Activated T-helper 17 cell treated with anti-CD3 and anti-CD28 coated beads, Interleukin-2, amount 50 U/mL, for 72 hours (primary cell): Measurements from ENCODE around the gene GNAT1. TPM values are rescaled to one million over a fixed set of nuclear protein-coding genes. Genes with fewer than 3 reads are reported as not detected.
"Not testable (repeated sequence)": the region's sequence is repeated elsewhere in the genome, so short reads cannot be mapped to it uniquely, and the experiment has no call there.

Experiments used
- ATAC-seq: fragments of 150-1000 bp; cut with Tn5 transposase; replicated peaks from 2 replicates; pipeline ENCODE4 v1.10.0; 2021; ENCODE audit warnings: mild to moderate bottlenecking, moderate library complexity
- H3K27ac Mint-ChIP-seq: one replicate; pipeline ENCODE4 v1.8.0; 2022; ENCODE audit warnings: mixed read lengths
- H3K27me3 Mint-ChIP-seq: one replicate; pipeline ENCODE4 v1.8.0; 2022; ENCODE audit warnings: mixed read lengths
- H3K36me3 Mint-ChIP-seq: one replicate; pipeline ENCODE4 v1.8.0; 2022; ENCODE audit warnings: low read depth, mild to moderate bottlenecking, mixed read lengths
- H3K4me1 Mint-ChIP-seq: one replicate; pipeline ENCODE4 v1.8.0; 2022; ENCODE audit warnings: mixed read lengths
- H3K4me3 Mint-ChIP-seq: one replicate; pipeline ENCODE4 v1.8.0; 2022; ENCODE audit warnings: mild to moderate bottlenecking, mixed read lengths
- H3K9me3 Mint-ChIP-seq: one replicate; pipeline ENCODE4 v1.8.0; 2022; ENCODE audit warnings: mixed read lengths
- total RNA-seq, 2 donors: library from RNA; stranded (reverse); gene quantifications; one replicate each; pipeline ENCODE4 v1.2.3, GENCODE V29; 2022

The GNAT1 gene
- total RNA-seq, 2 donors from 2014 or later = not detected

DNA sequence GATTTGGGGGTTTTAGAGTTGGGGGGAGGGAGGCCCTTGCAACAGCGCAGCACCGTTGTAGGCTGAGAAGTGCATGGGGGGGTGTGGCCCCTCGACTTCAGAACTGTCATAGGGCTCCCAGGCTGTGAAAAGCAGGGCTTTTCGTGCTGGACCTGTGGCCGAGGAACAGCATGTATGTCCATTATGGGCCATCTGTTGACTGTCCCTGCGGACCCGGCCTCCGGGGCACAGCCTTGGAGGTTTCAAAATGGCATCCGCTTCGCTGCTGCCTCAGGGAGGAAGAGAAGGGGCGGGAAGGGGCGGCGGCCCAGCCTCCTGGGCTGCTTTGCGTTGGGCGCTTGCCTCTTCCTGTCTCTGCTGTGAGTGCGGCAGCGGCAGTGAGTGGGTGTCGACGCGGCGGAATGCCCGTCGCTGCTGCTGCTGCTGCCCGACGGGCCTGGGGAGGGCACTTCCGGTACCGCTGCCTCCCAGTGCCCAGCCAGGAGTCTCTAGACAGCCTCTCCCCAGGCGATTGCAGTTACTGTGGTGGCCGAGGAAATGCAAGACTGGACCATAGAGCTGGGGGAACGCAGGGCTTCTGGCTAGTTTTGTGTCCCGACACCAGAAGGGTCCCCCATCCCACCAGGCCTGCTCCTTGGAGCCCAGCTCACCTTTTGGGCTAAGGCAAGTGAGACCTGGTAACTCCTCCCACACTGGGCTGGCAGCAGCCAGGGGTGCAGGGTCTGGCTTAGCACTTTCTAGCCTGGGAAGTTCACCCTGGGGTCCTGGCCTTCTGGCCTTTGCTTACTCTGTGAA is 46.5 kb downstream of the GNAT1 start:
- H3K27ac Mint-ChIP-seq = peak overlapping the region; percentile 98
- H3K27me3 Mint-ChIP-seq = no peaks in the 10 kb centered on the region
- peaks cover 32% of the 10 kb centered on the region for H3K4me1 Mint-ChIP-seq
- no peaks in the 10 kb centered on the region for H3K9me3 Mint-ChIP-seq
- ATAC-seq = peak; percentile 58
- H3K4me3 Mint-ChIP-seq = peak overlapping the region; percentile 99
- peaks cover 56% of the 10 kb centered on the region for H3K36me3 Mint-ChIP-seq

DNA sequence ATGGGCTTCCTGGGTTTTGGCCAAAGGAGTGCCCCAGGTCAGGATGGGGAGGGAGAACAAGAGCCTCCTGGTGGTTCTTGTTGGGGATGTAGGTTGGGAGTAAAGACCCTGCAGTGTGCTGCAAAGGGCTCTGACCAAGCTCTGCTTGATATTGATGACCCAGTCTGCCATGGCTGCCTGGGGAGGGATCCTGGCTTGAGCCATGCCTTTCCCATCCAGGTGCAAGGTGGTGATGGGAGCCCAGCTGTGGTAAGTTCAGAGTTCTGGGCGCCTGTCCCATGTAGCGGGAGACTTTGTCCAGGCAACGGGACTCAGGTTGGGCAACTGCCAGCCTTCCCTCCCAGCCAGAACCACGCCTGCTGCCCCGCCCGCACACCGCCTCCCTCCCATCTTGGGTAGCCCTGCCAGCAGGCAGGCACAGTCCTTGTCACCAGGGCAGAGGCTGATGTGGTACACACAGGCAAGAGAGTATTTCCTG is 47.2 kb downstream of the GNAT1 start:
- Mint-ChIP-seq H3K4me3 (peak overlapping the region; percentile 99), H3K27ac (peak overlapping the region; percentile 98), H3K27me3 (no peaks in the 10 kb centered on the region), H3K36me3 (peaks cover 60% of the 10 kb centered on the region), H3K9me3 (no peaks in the 10 kb centered on the region), H3K4me1 (peaks cover 35% of the 10 kb centered on the region)
- ATAC-seq = no peak

DNA sequence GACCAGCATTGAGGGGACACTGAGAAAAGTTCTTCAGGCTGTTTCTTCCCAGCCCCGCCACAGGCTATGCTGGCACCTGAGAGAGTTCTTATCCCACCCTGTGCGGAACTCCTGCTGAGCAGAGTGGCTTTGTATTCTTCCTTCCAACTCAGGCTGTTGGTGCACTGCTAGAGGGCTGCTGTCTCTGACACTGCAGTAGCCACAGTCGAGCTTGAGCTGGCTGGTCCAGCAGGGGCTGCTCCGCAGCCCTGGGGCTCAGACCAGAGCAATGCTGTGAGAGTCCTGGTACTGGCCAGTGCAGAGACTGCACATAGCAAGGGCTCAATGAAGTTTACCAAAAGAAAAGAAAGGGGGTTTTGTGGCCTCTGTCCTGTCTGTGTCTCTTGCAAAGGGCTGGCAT is 48.2 kb downstream of the GNAT1 start:
- Mint-ChIP-seq H3K4me1 (peaks cover 42% of the 10 kb centered on the region), H3K4me3 (peak overlapping the region; percentile 99)

DNA sequence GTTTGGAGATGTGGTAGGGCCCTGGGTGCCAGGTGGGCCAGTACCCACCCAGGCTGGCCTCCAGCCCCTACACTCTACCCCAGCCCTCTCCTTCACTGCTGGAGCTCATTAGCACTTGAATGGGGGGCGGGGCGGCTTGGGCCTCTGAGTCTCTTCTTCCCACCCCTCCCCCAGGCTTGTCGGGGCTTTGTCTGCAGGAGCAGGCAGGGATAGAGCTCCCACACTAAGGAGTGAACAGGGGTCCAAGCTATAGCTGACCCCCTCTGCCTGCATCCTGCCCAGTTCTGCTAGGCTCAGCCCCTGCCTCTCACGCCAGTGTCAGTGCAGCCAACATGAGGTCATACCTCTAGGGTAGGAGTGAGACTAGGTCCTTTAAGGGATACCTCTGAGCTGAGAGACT is 49.8 kb downstream of the GNAT1 start:
- Mint-ChIP-seq H3K9me3 (no peaks in the 10 kb centered on the region), H3K4me1 (peaks cover 37% of the 10 kb centered on the region), H3K27ac (peak overlapping the region; percentile 99), H3K4me3 (peak overlapping the region; percentile 99), H3K27me3 (no peaks in the 10 kb centered on the region), H3K36me3 (peaks cover 70% of the 10 kb centered on the region)
- no peak for ATAC-seq

More for the DNA sequence above, 48.2 kb downstream of the GNAT1 start:
- ATAC-seq = no peak
- Mint-ChIP-seq H3K27me3 (no peaks in the 10 kb centered on the region), H3K9me3 (no peaks in the 10 kb centered on the region), H3K27ac (peak overlapping the region; percentile 75), H3K36me3 (peaks cover 70% of the 10 kb centered on the region)

GRCh38 chr3:50241713-50242380 is 50.4 kb downstream of the GNAT1 start:
- peak overlapping the region; percentile 99 for H3K4me3 Mint-ChIP-seq
- H3K27me3 Mint-ChIP-seq = no peaks in the 10 kb centered on the region
- H3K4me1 Mint-ChIP-seq = peaks cover 42% of the 10 kb centered on the region
- peak overlapping the region; percentile 99 for H3K27ac Mint-ChIP-seq
- ATAC-seq = no peak
- no peaks in the 10 kb centered on the region for H3K9me3 Mint-ChIP-seq
- H3K36me3 Mint-ChIP-seq = peaks cover 69% of the 10 kb centered on the region

DNA sequence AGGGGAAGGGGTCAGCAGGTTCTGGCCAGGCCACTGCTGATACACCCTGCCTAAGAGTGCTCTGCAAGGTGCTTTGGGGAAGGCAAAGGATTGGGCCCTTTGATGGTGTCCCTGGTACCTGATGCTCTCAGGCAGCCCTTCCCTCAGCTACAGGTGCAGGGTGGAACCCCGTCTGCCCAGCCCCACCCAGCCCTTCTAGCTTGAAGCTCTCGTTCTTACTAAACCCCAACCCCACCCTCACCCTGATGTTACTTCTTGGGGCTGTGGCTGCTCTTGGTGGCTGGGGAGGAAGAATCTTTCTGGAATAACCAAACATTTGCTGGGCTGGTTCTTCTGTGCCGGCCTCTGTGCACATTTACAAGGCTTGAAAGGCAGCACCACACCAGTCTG is 51.0 kb downstream of the GNAT1 start:
- peak overlapping the region; percentile 99 for H3K4me3 Mint-ChIP-seq
- peak overlapping the region; percentile 99 for H3K27ac Mint-ChIP-seq
- H3K27me3 Mint-ChIP-seq = no peaks in the 10 kb centered on the region
- H3K9me3 Mint-ChIP-seq = no peaks in the 10 kb centered on the region
- no peak for ATAC-seq
- H3K4me1 Mint-ChIP-seq = peaks cover 47% of the 10 kb centered on the region
- peaks cover 67% of the 10 kb centered on the region for H3K36me3 Mint-ChIP-seq

GRCh38 chr3:50242851-50243542 is 51.6 kb downstream of the GNAT1 start:
- Mint-ChIP-seq H3K4me3 (peak overlapping the region; percentile 99), H3K9me3 (no peaks in the 10 kb centered on the region), H3K27ac (peak overlapping the region; percentile 99), H3K27me3 (no peaks in the 10 kb centered on the region), H3K36me3 (peaks cover 61% of the 10 kb centered on the region), H3K4me1 (peaks cover 48% of the 10 kb centered on the region)
- peak; percentile 29 for ATAC-seq

GRCh38 chr3:50243543-50243895 is 52.1 kb downstream of the GNAT1 start:
- H3K27me3 Mint-ChIP-seq = no peaks in the 10 kb centered on the region
- H3K27ac Mint-ChIP-seq = peak overlapping the region; percentile 99
- peaks cover 52% of the 10 kb centered on the region for H3K4me1 Mint-ChIP-seq
- no peaks in the 10 kb centered on the region for H3K9me3 Mint-ChIP-seq
- H3K36me3 Mint-ChIP-seq = peaks cover 59% of the 10 kb centered on the region
- no peak for ATAC-seq
- H3K4me3 Mint-ChIP-seq = peak overlapping the region; percentile 99

GRCh38 chr3:50244813-50245212 is 53.4 kb downstream of the GNAT1 start:
- H3K27me3 Mint-ChIP-seq, ATAC-seq, H3K9me3 Mint-ChIP-seq: not testable (repeated sequence)
- H3K4me3 Mint-ChIP-seq = peak overlapping the region; percentile 99
- peaks cover 48% of the 10 kb centered on the region for H3K4me1 Mint-ChIP-seq
- peaks cover 49% of the 10 kb centered on the region for H3K36me3 Mint-ChIP-seq
- peak overlapping the region; percentile 99 for H3K27ac Mint-ChIP-seq

DNA sequence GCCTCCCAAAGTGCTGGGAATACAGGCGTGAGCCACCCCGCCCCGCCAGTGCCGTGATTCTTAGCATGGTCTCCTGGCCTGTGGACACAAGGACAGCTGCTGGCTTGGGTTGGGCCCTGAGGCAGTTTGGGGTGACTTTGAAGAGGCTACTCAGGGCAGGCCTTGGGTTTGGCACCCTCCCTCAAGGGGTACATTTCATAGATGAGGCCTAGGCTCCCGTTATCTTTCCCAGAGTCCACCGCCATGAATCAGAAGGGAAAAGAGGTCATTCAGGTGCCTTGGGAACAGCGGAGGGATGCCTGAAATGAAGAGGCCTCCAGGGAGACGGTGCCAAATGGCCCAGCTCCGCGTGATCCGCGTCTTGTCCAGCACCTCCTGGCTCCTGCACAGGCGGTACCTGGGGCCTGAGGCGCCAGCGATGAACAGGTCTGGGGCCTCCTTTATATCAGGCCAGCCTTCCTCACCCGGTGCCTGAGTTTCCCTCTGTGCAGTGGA is 53.9 kb downstream of the GNAT1 start:
- H3K27ac Mint-ChIP-seq = peak overlapping the region; percentile 99
- H3K36me3 Mint-ChIP-seq = peaks cover 48% of the 10 kb centered on the region
- H3K4me1 Mint-ChIP-seq = peaks cover 48% of the 10 kb centered on the region
- no peaks in the 10 kb centered on the region for H3K9me3 Mint-ChIP-seq
- peak overlapping the region; percentile 99 for H3K4me3 Mint-ChIP-seq
- ATAC-seq = no peak
- no peaks in the 10 kb centered on the region for H3K27me3 Mint-ChIP-seq

DNA sequence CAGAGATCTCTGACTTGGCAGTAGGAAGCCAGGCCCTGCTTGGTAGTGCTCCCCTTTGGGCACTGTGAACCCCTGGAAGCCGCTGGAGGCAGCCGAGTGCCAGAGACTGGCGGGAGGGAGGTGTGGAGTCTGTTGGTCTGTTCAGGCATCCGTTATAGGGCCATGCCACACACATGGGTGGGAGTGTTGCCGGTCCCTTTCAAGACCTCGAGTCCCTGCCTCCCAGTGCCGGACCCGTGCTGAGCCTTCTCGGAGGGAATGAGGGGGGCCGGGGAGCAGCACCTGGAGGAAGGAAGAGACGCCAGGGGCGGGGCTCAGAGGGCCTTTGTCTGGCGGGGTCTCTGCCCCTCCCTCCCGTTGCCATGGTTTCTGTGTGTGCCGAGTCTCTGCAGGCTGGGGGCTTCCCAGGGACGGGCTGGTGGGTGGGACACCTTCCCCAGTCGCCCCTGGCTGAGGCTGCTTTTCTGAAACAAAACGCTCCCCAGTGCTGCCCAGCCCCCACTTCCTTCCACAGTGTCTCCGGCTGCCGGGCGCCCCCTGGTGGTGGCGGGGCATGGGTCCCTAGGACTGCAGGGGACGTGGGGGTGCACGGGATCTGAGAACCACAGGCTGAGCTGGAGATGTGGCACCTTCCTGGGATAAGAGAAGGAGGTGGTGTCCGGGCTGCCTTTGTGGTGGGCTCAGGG is 54.6 kb downstream of the GNAT1 start:
- ATAC-seq = peak; percentile 76
- no peaks in the 10 kb centered on the region for H3K27me3 Mint-ChIP-seq
- peak overlapping the region; percentile 99 for H3K27ac Mint-ChIP-seq
- H3K9me3 Mint-ChIP-seq = no peaks in the 10 kb centered on the region
- H3K4me3 Mint-ChIP-seq = peak overlapping the region; percentile 99
- peaks cover 48% of the 10 kb centered on the region for H3K36me3 Mint-ChIP-seq
- H3K4me1 Mint-ChIP-seq = peaks cover 52% of the 10 kb centered on the region

DNA sequence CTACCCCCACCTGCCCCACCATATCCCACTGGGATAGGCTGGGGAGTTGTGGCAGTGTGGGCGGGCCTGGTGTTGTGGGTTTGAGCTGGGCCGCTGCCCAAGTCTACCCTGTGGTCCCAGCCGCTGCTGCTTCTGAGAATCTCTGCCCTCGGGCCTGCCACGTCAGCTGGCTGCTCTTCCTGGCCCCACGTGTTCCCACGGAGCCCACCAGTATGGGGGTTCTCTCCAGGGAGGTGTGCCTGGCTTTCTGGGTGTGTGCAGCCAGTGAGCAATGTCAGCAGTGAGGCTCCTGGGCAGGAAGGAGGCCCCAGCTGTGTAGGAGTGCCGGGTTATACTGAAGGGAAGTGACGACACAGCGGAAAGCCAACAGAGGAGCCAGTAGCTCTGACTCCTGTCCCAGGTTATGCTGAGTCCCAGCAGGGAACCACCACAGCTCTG is 55.1 kb downstream of the GNAT1 start:
- ATAC-seq = peak; percentile 80
- Mint-ChIP-seq H3K9me3 (no peaks in the 10 kb centered on the region), H3K36me3 (peaks cover 49% of the 10 kb centered on the region), H3K4me1 (peaks cover 52% of the 10 kb centered on the region), H3K27ac (peak overlapping the region; percentile 99), H3K27me3 (no peaks in the 10 kb centered on the region), H3K4me3 (peak overlapping the region; percentile 99)
